ENCODE measurements around the gene ELL. TPM values are rescaled to one million over a fixed set of nuclear protein-coding genes. Genes with fewer than 3 reads are reported as not detected.

ELL gene
- polyA plus RNA-seq, 1 donor, result 20.8 TPM

DNA sequence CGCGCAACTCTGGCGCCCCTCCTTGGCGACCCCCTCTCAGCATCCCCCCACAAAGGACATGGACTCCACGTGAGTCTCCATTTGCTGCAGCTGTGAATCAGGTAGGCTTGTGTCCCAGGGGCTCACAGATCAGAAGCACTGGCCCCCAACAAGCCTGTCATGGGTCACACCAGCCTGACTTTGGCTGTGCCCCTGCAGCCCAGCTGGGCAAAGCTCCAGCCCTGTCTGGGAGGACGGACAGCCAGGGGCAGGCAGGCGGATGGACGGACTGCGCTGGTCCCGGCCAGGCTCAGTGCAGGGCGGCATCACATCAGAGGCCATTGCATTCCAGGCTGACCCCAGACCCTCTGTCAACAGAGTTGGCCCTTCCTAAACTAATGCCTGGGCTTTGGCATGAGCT, 55.5 kb downstream of the ELL start:
- no peak for DNase-seq

DNA sequence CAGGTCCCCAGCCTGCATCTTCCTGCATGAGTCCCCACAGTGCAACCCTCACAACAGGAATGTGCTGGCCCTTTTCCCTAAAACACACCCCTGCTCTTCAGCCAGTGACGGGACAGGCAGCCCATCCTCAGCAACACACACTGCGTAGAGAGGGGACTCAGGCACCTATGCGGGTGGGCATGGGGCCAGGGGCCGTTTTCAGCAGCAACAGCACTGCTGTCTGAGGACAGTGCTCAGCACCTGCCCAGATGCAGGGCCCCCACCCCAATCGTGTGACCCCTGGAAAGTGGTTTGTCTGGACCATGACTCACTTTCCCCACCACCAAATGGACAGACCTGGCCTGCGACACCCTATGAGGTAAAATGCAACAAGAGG, 55.9 kb downstream of the ELL start:
- DNase-seq, result no peak

DNA sequence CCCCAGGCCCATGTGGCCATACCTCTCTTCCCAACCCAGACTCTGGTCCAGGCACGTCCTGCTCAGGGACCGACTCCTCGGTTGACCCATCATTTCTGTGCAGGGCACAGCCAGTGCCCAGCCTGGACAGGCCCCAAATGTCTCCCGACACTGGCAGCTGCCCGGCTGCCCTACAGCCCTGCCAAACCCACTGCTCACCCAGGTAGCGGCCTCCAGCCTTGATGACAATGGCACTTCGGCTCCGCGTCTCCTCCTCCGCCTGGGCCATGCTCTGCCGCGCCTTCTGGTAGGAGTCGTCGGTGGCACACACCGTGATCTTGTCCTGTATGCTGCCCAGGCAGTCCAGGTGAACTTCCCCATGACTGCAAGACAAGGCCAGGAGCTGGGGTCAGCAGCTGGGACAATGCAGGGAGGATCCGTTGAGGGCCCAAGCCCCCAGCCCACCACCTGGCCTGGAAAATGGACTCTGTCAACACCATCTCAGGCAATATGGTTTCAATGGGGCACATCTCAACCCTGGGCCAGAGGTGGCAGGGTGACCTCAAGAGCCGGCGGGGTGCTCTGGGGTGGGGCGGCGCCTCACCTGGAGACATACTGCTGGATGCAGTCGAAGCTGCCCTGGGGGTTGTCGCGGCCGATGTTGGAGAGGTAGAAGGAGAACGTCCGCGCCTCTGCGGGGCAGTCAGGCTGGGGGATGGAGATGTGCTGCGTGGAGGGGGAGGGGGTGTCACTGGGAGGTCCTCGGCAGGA, 56.5 kb downstream of the ELL start:
- no peak for DNase-seq

DNA sequence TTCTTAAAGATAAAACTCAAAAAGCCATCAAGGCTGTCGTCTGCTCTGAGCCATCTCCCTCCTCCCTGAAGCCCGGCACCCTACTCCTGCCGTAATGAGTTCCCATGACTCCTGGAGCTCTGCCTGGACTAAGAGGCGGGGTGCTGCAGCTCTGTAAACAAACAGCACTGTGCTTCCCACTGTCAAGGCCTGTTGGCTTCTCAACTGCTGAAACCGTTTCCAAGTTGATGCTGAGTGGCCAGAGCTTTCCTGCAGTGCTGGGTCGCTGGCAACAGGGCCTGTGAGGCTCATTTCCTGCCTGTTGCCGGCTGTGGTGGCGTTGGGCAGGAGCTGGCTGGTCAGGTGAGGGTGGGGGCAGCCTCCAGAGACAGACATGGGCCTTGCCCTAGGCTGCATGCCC, 57.2 kb downstream of the ELL start:
- DNase-seq, result peak; percentile 76

DNA sequence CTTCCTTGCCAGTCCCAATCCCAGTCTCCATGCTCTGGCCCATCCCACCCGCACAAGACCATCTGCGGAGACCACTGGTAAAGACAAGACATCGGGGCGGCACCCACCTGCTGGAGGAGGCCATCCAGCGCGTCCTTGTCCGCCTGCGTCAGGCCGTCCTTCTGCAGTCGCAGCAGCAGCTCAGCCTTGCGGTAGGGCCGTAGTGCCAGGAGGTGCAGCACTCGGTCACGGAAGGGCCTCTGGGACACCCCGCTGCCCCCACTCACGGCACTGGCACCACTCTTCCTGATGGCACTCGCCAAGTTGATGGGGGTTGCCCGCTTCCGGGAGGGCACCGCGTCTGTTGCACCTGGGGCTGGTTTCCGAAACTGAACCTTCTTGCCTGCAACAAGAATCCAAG, 60.4 kb downstream of the ELL start:
- no peak for DNase-seq

DNA sequence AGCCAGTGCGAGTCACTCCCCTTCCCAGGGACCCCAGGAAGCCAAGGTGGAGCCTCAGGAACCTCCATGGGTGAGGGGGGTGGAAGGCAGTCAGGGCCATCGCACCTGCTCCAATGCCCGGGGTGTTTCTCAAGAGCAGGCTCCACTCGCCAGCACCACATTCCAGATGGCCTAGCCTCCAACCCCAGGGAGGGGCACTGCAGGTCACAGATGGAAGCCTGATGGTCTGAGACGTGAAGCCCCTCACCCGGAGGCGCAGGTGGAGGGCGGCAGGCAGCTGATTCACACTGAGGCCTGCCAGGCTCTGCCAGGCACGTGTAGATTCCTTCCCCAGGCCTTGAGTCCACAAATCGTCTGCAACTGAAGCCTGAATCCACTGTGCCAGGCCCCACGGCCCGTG, 61.0 kb downstream of the ELL start:
- no peak for DNase-seq

DNA sequence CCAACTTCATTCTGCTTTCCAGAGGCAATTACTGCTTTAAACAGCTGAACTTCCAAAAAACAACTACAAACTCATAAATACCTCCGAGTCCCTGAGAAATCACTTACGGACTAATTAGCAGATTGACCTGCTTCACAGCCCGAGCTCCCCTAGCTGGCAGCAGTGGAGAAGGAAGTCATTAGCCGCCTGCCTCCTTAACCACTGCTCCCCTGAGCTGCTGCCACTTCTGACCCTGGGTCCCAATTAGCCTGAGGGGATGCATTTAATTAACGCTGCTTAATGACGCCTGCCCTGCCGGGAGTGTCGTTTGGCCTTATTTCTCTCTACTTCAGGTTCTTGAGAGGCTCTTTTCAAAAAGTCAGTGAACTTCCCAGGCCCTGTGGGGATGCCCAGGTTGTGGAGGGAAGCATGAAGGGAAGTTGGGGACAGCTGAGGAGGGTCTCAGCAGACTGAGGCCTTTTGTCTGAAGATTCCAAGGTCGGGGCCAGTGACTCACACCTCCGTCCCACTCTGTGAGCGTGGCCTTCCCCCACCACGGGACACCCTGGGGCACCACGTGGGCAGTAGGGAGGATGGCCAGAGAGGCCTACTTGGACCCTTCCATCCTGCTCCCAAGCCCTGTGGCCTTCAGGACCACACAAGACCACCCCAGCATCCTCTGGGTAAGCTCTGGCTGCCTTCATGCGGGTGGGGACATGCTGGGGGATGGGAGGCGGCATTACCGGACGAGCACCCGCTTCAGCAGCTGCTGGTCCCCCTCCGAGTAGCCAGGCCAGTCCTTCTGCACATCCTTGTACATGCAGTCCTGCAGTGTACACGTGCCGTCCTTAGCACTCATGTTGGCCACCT, 64.2 kb downstream of the ELL start:
- no peak for DNase-seq

DNA sequence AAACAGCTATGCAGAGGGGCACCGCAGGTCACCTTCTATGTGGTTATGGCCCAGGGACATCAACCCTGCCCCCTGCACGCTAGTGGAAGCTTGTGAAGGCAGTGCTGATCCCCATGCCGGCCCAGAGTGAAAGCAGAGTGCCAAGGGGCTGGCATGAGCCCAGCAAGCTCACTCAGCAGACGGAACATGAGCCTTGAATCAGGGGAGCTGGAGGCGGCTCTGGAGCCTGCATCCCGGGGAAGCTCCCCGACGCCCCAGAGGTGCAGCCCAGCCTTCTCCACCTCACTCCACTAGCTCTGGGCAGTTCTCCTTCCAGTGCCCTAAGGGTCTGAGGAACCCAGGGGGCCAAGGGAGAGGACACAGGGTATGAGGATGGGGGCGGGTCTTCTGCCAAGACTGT, 64.9 kb downstream of the ELL start:
- no peak for DNase-seq

DNA sequence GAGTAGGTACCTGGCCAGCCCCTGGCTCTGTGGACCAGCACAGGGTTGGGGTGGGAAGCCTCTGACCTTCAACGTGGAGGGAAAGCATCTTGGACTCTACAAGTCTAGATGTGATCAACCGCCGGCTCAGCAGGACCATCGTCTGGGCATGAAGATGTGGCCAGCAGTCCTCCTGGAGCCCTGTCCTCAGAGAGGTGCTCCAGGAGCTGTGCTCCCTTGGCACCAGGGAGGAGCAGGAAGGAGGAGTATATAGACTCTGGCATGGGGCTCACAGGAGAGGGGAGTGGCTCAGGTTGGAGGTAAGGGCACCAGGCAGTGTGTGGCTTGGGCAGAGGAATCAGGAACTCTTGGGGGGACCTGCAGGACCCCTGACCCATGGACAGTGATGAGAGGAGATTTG, 65.6 kb downstream of the ELL start:
- DNase-seq, result no peak

DNA sequence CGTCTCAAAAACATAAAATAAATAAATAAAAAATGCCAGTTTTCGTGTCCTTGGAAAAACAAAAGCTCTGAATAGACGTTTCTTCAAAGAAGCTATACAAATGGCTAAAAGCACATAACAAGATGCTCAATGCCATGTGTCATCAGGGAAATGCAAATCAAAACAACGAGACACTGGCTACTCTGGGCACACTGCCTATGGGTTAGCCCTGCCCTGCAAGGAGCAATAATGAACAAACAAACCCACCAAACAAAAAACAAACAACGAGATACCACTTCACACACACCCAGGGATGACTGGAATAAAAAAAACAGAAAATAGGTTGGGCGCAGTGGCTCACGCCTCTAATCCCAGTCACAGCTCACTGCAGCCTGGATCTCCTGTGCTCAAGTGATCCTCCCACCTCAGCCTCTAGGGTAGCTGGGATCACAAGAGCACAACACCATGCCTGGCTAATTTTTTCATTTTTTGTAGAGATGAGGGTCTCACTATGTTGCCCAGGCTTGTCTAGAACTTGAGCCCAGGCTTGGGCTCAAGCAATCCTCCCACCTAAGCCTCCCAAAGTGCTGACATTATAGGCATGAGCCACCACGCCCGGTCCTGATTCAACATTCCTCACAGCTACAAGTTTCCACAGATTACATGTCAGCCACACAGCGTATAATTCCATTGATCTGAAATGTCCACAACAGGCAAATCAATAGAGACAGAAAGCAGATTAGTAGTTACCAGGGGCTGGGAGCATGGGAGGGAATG, 68.4 kb downstream of the ELL start:
- no peak for DNase-seq

DNA sequence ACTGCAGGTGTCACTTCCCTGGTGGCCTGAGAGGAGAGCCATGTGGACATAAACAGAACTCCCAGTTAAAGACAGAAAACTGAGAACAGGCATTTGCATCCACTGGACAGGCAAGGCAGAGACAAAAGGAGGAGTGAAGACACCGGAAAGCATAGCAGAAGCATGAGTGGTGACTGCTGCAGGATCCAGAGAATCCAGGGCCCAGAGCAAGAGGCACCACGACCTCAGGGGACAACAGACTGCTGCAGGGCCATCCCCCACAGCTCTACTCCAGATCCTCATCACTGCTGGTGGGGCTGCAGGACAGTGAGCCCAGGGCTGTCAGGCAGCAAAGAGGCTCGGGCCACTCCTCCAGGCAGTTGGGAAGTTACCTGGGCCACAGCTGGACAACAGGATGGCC, 69.5 kb downstream of the ELL start:
- no peak for DNase-seq

DNA sequence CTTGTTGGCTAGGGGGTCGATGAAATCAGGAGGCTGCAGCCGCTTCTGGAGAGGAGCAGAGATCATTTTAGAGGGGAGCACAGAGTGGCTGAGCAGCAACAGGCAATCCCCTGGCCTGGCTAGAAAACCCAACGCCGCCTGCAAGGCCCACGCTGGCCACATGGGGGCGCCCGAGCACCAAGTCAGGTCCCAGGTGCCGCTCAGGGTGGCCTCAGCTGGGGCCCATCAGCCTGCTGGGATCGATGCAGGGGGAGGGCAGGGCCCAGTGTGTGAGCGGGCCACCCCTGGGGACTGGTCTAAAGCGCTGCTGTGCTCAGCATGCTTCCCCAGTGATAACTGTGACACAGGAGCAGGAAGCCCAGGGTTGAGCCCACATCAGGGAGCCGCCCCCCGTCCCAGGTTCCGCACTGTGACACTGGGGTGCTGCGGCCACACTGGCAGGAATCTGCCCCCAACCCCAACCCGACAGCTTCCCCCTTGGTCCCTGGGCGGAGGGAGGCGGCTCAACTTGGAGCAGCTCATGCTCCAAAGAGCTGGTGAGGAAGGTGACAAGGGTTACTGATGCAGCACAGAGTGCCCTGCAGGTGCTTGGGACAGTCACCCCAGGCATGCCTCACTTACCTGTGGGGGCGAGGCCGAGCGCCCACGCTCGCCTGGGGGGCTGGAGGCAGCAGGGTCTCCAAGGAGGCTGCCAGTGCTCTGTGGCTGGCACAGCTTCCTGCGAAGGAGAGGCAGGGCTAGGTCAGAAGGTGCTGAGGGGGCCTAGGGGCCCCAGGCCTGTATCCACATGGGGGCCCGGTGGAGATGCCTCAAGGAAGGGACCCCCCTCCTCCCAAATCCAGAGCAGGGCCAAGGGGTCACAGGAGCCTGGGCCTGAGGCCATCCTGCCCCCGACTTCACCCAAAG, 70.7 kb downstream of the ELL start:
- DNase-seq, result peak; percentile 78

DNA sequence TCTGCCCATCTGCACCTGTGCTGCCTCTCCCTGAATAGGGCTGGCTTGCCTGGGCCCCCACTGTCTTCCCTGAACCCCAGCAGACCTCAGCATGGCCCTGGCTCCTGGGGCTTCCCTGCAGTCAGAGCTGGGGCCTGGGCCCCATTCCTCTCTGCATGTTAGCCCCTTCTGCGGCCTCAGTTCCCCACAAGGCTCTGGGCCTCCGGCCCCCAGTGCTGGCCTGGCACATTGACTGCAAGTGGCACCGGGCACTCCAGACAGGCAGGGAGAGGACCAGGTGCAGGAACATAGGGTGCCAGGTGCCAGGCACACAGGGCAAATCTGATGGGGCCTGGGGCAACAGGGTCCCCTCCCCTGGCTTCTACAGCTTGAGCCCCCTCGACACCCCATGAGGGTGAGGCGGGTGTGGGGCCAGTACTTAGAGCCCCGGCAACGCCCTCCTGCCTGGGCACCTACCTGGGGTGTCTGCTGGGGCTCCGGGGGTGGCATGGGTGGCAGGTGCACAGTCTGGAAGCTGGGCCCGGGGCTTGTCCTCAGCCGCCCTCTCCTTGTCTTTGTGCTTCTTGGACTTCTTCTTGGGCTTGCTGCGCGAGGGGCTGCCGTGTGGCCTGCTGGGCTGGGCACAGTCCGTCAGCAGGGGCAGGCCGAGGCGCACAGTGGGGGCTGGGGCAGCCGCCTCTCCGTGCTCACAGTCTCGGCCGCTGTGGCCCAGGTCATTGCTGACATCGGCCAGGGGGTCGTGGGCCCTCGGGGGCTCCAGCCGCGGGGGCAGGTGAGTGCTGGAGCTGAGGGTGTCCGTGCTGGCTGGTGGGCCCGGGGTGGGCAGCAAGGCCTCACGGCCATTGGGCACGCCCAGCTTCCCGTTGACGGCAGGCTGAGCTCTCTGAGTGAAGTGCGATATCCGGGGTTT, 71.6 kb downstream of the ELL start:
- no peak for DNase-seq

DNA sequence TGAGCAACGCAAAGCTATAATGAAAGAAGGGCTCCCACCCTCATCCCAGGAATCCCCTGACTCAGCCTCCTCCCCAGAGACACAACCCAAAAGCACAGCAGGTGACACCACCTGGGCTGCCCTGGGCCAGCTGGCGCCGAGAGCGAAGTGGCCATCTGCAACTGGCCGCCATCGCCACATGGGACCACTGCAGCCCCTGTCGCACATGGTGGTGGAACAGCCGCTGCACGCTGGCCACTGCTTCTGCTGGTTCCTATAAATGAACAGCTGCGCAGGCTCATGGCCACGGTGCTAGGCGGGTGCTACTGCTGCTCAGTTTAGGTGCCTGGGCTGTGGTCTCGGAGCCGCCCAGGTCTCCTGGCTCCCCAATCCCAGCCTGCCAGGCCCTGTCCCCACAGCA, 72.3 kb downstream of the ELL start:
- no peak for DNase-seq

DNA sequence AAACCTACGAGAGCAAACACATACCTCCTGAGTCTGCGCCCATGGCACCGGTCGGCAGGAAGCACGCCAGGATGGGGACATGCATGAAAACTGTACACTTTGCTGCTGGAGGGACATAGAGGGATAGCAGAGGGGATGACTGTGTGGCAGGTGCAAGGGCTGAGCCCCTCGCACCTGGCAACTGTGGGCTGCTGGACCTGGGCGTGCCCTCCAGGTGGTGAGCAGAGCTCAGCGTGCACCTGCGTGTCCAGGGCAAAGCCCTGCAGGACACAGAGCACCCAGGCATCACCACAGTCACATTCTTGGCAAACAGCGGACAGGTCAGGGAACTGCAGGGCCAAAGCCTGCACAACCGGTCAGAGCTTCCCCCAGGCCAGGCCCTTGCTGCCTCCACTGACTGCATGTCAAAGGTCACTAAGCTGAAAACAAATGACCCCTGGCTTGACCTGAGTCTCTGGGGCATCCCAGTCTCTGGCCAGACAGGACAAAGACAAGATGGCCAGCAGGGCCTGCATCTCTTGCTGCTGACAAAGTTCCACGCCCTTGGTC, 75.0 kb downstream of the ELL start:
- DNase-seq, result no peak

DNA sequence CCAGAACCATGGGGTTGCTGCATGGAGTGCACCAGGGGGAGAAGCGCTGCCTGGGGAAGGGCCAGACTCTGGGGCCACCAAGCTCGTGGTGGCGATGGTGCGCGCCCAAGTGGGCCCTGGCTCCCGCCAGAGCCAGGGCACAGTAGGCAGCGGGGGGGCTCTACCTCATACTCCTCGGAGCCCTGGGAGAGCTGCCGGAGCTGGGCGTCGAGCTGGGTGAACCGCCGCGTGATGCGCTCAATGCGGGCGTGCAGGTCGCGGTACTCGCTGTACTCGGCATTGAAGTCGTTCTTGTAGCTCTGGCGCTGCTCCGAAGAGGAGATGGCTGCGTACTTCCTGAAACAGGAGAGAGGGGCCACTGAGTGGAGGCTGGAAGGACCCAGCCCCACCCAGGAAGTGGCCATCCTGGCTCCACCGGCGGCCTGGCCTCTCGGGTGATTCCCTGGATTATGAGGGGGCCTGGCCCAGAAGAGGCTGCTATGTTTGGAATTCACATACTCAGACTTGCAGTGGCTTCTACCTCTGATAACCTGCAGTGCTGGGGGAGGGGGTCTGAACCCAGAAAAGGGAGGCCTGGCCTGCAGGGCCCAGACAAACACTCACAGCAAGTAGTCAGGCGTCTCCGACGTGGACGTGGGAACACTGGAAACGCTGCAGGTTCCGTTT, 75.6 kb downstream of the ELL start:
- DNase-seq, result no peak

DNA sequence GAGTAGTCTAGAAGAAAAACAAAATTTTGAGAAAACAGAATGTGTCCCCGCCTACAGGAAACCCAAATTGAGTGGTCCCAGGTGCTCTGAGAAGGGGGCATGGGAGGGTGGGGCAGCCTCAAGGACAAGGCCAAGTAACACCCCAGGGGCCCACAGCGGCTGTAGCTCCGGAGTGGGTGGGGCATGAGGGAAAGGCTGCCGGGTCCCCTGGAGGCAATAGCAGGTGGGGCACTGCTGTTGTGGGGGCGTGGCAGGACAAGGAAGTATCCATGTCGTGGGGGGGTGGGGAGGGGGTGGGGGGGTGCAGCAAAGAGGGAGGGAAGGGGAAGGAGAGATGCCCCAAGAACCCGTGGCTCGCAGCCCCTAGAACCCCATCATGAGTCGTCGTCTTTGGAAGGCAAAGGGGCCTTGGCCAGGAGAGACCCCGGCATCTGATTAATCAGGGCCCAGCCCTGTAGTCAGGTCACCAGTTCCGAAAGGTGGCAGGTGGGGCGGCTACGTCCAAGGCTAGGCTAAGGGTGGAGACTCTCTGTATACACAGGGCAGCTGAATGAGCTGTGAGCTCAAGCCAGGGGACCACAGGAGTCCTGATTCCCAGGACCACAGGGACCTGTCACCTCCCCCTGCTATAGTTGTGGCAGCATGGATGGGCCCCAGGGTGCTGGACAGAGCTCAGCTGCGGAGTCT, 76.5 kb downstream of the ELL start:
- DNase-seq, result no peak

DNA sequence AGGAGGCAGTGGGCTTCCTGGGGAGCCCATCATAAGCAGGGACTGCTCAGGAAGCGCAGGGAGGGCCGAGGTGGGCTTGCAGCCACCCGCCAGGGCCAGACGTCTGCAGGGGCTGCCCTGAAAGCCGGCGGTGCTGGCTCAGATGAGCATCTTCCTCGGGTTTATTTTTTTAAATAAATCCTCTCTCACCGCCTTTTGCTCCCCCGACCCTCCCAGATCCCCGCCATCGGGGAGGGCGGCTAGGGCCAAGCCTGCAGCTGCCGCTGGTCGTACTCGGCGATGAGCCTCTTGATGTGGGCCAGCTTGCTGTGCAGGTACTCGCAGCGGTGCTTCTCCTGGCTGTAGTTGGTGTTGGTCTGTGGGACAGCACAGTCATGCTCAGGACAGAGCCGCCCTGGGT, 77.4 kb downstream of the ELL start:
- DNase-seq, result no peak

DNA sequence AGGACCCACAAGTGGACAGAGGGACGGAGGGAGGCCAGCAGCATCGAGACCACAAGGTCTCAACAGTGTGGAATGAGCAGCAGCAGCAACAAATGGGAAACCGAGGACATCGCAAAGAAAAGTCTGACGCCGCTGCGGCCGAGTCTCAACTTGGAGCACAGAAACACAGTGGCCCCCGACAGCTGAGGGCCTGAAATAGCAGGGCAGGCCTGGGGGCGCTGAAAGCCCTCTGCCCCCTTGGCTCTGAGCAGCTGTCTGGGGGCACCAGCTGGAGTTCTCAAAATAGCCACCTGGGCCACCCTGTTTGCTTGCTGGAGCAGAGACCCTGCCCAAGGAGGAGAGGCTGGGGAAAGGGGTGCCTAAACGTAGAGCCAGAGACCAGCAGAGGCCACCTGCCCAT, 78.0 kb downstream of the ELL start:
- no peak for DNase-seq

DNA sequence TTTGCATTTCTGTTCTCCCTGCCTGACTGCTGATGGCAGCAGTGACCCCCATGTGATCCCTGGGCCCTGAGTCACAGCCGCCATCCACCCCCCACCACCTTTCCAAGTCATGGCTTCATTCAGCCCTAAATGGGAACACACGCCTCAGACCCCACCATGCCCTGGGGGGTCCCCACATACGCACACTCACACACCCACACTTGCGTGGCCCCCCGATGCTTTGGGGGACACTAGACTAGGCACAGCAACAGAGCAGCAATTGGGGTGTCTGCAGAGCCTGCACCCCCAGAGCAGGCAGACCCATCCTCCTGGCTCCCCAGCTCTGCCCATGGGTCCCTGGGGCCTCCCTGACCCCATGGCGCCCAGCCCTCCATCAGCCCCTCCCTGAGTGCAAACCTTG, 78.5 kb downstream of the ELL start:
- no peak for DNase-seq

Measured in hindlimb muscle (tissue), 1 donor.